Endothelial cell of umbilical vein (primary cell): ENCODE results near the gene SPINDOC.

Experiments used
- EZH2 ChIP-seq: IDR thresholded peaks from 2 replicates; pipeline ENCODE4 v1.6.1; 2012; ENCODE audit warnings: borderline replicate concordance, low read depth, mild to moderate bottlenecking, moderate library complexity, low read length, inconsistent platforms; ENCODE audit not compliant: severe bottlenecking
- GATA2 ChIP-seq: IDR thresholded peaks from 2 replicates; pipeline ENCODE4 v1.7.0; 2011; ENCODE audit warnings: low read depth, mild to moderate bottlenecking, moderate library complexity, mixed read lengths, low read length; ENCODE audit not compliant: insufficient read length, insufficient read depth
- POLR2A ChIP-seq: IDR thresholded peaks from 2 replicates; pipeline ENCODE4 v1.6.1; 2012; ENCODE audit warnings: low read depth, mild to moderate bottlenecking, control low read depth, low read length
- POLR2AphosphoS5 ChIP-seq: IDR thresholded peaks from 2 replicates; pipeline ENCODE4 v1.6.1; 2012; ENCODE audit warnings: low read depth, mild to moderate bottlenecking, control low read depth, low read length, moderate library complexity; ENCODE audit not compliant: insufficient read depth
- TF ChIP-seq, protein P1 (sequence below): IDR thresholded peaks from 2 replicates; pipeline ENCODE4 v1.6.1; 2011; ENCODE audit not compliant: insufficient read depth, insufficient read length
- TF ChIP-seq, protein P2 (sequence below), 2 donors: IDR thresholded peaks; 1 replicate in 1 of 2; 2 replicates in 1 of 2; pipeline ENCODE4 v1.5.1; 2011; ENCODE audit warnings: low read length in 2 of 2, mild to moderate bottlenecking in 2 of 2, moderate library complexity in 2 of 2, control low read depth in 1 of 2, inconsistent platforms in 1 of 2, low read depth in 1 of 2; ENCODE audit not compliant: insufficient read depth in 1 of 2; ENCODE audit errors: extremely low read depth in 1 of 2

DNA sequence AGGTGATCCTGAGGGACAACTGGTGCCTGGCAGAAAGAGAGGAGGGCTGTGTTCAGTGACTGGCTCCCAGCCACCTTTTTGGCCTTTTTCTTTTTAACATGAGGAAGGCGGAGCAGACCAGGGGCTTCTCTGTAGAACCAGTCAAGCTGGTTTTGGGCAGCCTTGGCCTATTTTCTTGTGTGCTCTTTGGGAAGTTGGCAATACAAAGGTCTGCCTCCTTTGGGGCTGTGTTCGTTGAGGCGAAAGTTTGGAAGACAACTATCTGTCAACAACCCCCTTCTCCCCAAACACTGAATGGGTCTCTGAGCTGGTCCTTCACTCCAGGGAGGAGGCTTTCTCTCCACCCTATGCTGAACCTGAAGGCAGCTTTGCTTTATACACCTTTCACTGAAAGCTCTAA, 34.1 kb downstream of the SPINDOC start:
- TF ChIP-seq, protein P1, sequence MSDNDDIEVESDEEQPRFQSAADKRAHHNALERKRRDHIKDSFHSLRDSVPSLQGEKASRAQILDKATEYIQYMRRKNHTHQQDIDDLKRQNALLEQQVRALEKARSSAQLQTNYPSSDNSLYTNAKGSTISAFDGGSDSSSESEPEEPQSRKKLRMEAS: no peak
- TF ChIP-seq POLR2A: no peak
- TF ChIP-seq GATA2: no peak
- TF ChIP-seq, protein P2, sequence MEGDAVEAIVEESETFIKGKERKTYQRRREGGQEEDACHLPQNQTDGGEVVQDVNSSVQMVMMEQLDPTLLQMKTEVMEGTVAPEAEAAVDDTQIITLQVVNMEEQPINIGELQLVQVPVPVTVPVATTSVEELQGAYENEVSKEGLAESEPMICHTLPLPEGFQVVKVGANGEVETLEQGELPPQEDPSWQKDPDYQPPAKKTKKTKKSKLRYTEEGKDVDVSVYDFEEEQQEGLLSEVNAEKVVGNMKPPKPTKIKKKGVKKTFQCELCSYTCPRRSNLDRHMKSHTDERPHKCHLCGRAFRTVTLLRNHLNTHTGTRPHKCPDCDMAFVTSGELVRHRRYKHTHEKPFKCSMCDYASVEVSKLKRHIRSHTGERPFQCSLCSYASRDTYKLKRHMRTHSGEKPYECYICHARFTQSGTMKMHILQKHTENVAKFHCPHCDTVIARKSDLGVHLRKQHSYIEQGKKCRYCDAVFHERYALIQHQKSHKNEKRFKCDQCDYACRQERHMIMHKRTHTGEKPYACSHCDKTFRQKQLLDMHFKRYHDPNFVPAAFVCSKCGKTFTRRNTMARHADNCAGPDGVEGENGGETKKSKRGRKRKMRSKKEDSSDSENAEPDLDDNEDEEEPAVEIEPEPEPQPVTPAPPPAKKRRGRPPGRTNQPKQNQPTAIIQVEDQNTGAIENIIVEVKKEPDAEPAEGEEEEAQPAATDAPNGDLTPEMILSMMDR (IDR thresholded peaks at IDR 0.05; ENCODE audit: extremely low read depth in 1 of 2, insufficient read depth in 1 of 2, low read depth in 1 of 2, low read length in 2 of 2): no peak
- TF ChIP-seq EZH2: no peak
- no peak for TF ChIP-seq POLR2AphosphoS5
